ENCODE measurements around the gene POLR2F.
A peak's percentile ranks its signal among the peaks of the same experiment; 100 is the strongest.

POLR2F gene

DNA sequence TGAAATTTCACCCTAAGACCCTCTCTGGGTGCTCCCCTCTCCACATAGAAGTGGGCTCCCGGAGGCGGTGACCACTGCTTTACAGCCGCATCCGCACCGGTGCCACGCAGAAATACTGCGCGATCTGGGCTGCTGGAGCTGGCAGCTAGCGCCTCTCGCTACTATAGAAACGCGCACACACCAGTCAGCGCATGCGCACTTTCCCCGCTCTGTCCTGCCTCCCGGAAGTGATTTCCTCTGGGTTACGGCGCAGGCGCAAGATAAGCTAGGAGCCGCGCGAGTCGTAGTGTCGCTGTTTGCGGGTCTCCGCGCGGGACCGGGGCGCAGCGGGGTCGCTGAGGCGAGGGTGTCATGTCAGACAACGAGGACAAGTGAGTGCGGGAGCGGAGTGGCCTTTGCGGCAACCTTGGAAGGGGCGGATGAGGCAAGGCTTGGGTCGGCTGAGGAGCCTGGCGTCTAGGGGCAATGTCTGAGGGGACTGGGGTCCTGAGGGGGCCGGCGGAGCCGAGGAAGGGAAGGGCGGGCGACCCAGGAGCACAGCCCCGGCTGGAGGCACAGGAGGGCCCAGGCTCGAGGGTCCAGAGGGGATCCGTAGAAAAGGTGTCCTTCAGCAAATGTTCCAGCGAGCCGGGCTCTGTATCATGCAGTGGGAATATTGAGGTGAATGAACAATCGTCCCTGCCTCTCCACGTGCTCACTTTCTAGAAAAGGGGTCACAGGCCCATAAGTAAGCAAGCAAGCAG, at the start of gene POLR2F, which contains the start of gene C22orf23:
POLR2F (plus strand) TSS at position 263 of the 743 bp plus-strand sequence; CDS start at position 352, 89 bp downstream.
C22orf23 (minus strand) TSS at position 165 of the 743 bp plus-strand sequence. CDS start 452 bp downstream, outside the sequence.
- DNase-seq, result peak; percentile 86 to 96

DNA sequence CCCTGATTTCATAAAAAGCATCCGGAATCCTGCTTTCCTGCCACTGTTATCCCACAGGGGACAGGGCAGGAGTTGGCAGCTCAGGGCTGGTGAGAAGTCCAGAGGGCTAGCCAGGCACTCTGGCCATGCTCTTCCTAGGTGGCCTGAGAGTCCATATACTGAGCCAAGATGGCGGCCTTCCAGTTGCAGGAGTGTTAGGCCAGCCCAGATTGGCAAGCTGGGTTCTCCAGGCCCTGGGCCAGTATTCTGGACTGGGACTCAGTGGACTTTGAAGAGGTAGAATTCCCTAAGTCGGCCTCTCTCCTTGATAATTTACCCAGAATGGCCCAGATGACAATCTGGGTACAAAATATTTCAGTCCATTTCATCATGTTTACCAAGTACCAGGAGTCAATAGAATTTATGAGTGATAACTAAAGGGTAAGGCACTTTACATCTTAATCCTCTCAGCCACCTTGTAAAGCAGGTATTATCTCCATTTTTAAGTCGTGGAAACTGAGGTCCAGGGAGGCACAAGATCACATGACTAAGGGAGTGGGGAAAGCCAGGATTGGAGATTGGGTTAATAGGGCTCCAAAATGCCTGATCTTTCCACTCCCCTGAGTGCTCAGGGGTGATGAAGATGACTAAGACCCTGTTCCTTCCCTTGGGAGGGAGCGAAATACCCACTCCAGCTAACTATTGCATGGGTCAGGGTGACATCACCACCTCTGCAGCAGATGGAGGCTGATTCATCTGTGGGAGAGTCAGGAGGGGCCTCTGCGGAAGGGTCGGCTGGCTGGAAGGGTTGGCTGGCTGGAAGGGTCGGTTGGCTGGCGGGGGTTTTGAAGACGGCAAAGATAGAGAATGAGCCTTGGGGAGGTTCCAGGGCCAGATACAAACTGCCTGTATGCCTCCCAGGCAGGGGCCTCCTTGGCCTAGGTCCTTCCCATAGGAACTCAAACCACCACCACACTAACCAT, 48.6 kb upstream of the POLR2F start:
- DNase-seq, result peak; percentile 13 to 79

DNA sequence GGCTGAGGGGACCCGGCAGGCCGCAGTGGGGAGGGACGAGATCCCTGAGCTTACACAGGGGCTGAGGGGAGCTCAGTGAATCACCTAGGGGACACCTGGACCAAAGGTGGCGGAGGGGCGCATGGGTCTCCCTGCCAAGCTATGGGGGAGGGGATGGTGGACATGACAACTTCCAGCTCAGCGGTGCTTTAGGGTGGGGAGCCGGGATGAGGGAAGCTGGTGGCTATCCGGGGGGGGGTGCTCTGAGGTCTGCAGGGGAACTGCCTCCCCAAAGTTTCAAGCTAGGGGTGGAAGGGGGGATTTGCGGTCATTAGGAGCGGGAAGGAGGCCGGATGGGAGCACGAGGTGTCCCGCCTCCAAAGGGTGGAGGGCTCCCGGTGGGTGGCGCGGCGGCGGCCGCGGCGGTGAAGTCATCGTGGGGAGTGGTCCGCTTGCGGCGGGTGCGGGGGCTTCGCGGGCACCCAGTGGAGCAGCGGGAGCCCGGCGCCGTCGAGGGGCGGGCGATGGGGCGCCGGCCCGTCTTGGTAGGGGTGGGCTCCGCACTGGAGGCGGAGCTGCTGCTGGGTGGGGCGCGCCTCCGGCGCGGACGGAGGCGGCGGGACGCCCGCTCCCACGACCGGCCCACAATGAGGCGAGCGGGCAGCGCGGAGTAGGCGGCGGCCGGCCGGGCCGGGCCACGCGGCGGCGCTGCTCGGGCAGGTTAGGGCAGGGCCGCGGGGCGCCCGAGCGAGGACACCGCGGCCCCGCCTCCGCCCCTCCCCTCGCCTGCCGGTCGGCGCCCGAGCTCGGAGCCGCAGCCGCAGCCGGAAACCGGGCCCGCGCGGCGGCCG, 47.8 kb upstream of the POLR2F start, which contains the start of gene MICALL1:
MICALL1 (plus strand) TSS at position 764 of the 830 bp plus-strand sequence. CDS start 126 bp downstream, outside the sequence.
- DNase-seq, result peak in 1 of 2 experiments; percentile 54

DNA sequence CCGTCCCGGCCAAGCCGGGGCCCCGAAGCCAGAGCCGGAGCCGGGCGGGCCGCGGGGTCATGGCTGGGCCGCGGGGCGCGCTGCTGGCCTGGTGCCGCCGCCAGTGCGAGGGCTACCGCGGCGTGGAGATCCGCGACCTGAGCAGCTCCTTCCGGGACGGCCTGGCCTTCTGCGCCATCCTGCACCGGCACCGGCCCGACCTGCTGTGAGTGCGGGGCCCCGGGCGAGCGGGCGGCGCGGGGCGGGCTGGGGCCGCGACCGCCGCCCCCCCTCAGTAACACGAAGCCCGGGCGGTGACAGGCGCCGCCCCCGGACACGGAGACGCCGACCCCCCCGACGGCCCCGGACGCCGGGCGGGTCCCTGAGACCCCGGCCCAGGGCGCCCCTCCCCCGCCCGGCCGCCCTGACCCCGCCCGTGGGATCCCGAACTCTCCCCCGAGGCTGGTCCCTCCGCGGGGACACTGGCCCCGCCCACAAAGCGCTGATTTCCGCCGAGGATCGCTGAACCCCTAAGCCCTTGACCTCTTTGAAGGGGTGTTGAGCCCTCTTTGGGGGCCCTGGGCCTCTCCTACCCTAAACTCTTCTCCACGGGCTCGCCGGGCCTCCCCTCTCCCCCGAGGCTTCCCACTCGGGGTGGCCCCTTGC, 47.0 kb upstream of the POLR2F start:
- peak in 1 of 2 experiments; percentile 7 for DNase-seq

DNA sequence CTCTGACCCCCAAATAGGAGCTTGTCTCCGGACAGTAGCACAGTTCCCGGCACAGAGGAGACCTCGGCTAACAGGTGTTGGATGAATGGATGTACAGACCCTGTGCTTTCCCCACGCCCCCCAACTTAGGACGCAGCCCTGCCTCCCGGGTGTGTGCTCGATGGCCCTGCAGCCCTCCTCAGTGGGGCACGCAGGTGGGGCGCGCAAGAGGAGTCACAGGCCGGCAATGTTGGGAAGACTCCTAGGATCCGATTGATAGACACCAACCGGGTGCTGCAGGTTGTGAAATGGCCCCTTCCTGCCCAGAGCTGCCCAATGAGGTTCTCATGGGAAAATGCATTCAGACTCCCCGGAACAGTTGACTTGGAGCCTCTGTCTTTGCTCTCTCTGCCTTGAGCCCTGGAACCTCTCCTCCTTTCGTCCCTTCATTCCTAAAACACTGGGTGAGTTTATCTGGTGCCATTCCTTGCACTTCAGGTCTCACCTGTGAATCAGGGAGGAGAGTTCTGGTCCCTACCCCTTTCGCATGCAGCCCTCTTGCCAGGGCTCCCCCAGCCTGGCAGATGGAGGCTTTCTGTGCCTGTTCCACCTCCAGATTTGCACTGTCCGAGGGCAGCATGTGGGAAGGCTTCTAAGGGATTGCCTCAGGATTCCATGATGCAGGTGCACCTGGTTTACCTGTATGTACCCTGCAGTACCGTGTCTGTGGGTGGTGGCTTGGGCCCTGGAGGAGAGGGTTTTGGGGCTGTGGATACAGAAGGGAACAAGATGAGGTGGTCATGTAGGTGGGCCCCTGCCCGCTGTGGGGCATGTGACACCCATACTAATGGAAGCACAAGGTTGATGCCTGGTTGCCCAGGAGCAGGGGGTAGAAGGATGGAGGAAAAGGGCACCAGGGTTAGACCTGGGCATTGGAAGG, 46.2 kb upstream of the POLR2F start:
- no peak for DNase-seq

DNA sequence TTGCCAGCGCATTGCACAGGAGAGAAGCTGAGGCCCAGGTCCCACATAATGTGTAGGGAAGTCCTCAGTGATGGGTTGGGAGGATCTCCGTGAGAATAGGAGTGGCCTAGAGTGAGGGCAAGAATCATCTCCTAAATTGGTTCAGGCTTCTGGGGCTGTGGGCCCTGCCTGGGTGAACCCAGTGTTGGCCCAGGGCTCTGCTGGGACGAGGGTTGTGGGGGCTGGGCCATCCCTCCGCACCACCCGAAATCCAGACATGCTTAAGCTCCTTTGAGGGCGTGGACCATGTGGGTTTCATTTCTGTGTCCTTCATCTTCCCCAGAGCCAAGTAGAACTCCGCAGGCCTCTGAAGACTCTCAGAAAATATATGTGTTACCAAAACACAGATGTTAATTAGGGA, 43.7 kb upstream of the POLR2F start:
- DNase-seq, result no peak

DNA sequence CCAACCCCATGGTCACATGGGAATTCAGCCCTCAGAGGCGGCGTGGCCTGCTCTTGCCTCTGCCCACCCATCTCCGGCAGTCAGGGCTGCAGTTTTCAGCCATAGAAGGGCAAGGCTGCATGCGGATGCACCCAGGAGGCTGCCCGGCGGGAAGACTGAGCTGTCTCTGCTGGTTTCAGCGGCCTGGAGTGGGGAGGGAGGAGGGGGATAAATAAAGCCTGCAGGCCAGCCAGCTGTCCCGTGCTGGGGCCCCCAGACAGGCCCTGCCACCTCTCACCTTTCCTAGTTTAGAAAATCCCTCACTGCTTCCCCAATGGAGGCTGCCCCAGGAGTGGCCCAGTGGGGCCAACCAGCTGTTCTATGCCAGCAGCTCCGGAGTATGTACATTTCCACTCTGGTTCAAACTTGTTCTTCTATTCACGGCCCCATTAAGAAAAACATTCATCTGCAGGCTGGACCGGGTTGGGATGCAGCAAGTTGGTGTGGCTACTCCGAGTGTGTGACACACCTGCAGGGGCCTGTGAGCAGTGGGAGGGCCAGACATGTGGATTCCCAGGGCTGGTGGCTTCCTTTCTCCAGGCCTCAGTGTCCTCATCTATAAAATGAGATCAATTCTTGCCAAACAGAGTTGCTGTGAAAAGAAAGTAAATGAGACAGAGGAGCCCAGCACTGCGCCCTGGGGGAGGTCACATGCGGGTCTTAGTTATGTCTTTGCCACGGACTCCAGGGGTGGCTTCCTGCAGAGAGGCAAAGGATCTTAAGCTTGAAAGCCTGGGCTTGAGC, 42.4 kb upstream of the POLR2F start:
- DNase-seq, result no peak

DNA sequence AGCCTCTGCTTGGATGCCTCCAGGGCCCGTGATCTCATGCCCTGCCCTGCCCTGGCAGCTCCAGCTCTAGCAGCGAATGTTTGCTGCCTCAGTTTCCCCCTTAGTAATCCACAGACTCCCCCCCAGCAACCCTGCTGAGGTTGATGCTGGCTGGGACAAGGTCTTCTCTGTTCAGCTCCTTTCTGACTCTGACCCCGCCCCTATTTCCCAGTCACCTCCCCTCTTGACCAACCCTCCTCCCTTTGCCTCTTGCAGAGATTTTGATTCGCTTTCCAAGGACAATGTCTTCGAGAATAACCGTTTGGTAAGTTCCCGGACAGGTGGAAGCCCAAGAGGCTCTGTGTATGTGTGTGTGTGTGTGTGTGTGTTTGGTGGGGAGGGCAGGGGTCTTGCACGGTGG, 41.8 kb upstream of the POLR2F start:
- DNase-seq, result no peak

DNA sequence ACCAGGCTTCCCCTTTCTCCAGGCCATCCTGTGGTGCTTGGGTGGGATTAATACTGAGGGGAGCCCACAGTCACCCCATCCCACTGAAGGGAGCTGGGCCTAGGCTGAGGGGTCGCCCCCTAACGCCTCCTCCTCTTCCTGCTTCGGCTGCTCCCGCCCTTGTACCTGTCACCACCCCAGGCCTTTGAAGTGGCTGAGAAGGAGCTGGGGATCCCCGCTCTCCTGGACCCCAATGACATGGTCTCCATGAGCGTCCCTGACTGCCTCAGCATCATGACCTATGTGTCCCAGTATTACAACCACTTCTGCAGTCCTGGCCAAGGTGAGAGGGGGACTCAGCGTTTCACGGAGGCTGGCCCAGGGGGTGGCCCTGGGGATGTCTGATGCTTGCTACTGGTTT, 41.3 kb upstream of the POLR2F start:
- no peak for DNase-seq

DNA sequence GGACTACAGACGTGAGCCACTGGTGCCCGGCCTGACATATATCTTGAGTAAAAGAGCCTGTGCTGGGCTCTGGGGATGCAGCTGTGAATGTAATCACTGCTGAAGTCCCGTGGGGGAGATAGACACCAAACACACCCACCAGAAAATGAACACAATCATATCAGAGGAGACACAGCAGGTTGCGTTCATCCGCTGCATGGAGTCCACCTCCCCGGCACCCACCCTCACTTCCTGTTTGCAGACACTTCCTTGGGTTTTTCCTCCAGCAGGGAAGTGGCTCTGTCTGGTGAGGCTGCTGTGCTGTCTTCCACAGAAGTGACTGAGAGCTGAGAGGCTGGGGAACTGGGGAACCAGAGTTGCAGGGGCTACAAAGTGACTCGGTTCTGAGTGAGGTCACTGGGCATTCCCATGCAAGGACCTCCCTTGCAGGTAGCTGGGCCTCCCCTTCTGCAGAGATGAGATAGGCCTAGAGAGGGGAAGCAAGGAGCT, 40.2 kb upstream of the POLR2F start:
- DNase-seq, result no peak

DNA sequence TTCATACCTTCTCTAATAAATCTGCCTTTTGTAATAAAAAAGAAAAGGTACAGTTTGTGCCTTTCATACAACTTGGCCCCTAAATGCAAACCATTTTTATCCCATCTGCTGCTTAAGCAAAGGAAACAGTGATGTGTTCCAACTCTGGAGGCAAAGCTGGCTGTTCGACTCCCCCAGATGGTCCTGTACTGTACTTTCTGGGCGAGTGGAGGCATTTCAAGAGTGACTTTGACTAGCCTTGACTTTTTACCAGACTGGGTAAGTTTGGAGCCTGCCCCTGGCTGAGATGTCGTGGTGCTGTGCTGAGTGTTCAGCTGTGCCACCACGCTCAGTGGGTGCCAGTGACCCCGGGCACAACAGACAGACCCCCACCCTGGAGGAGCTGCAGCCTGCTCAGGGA, 37.2 kb upstream of the POLR2F start:
- DNase-seq, result no peak

DNA sequence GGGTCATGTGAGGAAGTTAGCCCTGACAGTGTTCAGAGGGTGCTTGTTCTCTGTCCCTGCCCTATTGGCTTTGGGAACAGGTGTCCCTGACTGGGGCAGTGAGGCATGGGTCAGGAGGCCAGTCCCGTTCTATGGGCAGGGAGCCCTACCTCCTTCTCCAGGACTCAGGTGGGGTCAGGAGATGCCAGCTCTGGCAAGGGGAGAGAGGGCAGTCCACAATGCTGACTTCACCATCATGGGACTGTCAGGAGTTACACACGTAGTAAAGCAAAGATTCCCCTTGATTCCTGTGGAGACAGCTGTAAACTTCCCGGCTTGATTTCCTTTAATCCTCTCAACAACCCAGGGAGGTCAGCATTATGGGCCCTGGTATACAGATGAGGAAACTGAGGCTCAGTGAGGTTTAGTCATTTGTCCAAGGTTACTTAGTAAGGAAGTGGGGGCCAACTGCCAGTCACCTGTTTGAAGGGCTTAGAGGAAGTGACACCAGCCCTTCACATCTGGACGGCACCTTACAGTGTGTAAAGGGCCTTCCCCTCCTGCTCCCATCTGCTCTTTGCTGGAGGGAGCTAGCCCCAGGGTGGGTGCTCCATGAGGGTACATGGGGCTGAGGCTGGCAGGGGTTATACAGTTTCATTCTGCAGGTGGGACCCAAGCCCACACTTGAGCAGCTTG, 35.5 kb upstream of the POLR2F start:
- DNase-seq, result no peak

DNA sequence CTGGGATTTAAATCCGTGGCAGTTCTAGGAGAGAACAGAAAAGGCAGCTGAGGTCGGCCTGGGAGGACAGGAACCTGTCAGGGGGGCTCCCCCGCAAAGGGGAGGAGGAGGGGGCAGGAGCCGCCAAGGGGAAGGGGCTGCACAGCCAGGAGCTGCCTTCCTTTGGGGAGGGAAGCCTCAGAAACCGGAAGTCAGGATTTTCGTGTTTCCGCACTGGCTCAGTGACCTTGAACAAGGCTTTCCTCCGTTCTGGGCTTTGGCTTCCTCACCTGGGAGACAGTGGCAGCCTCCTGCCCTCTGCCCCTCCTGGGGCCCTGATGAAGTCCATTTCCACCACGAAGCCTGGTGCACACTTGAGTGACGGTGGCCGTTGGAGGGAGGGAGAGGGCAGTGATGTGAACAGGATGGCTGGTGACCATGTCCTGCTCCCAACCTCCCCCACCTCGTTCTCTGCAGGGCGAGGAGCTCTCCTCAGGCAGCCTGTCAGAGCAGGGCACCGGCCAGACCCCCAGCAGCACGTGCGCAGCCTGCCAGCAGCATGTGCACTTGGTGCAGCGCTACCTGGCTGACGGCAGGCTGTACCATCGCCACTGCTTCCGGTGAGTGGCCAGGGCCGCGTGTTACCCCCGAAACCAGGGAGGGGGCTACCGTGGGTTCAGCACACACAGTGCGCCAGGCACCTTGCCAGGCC, 34.8 kb upstream of the POLR2F start:
- DNase-seq, result no peak

DNA sequence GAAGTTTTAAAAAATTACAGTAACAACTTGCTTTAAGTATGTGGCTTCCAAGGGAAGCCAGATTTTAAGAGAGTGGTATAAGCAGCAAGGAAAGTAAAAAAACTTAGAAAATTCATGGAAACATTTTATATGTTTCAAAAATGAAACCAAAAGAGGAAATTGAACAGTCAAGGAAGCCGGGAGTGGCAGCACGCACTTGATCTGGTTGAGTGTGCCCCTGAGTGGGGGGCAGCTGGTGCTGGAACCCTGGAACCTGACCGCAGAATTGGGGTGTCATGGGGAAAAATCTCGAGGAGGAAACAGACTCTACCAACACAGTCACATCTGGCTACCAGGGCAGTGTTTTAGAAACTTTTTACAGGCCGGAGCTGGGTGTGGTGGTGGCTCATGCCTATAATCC, 33.4 kb upstream of the POLR2F start:
- no peak for DNase-seq

DNA sequence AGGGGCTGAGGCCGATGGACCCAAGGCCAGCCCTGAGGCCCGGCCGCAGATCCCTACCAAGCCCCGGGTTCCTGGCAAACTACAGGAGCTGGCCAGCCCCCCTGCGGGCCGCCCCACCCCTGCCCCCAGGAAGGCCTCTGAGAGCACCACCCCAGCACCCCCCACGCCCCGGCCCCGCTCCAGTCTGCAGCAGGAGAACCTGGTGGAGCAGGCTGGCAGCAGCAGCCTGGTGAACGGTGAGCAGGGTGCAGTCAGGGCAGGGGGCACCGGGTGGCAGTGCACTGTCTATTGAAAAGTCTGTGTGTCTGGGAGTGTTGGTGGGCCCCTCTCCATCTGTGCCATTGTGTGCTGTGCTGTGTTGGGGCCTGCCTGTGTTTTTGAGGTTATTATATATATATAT, 31.3 kb upstream of the POLR2F start:
- DNase-seq, result no peak

DNA sequence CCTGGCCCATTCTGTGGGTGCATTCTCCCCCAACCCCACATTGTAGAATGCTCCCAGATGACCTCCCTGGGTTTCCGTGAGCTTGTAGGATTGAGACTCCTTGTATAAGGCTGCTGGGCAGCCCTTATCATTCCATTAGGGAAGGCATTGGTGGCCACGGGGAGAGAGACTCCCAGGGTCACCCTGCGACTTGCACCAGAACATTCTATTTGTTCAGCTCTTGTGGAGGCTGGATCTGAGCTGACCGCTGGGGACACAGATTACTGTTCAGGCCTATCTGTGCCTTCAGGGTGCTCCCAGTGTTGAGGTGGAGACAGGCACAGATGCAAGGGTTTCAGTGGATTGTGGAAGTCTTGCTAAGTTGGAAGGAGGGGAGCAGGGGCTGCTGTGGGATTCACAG, 29.6 kb upstream of the POLR2F start:
- DNase-seq, result no peak

DNA sequence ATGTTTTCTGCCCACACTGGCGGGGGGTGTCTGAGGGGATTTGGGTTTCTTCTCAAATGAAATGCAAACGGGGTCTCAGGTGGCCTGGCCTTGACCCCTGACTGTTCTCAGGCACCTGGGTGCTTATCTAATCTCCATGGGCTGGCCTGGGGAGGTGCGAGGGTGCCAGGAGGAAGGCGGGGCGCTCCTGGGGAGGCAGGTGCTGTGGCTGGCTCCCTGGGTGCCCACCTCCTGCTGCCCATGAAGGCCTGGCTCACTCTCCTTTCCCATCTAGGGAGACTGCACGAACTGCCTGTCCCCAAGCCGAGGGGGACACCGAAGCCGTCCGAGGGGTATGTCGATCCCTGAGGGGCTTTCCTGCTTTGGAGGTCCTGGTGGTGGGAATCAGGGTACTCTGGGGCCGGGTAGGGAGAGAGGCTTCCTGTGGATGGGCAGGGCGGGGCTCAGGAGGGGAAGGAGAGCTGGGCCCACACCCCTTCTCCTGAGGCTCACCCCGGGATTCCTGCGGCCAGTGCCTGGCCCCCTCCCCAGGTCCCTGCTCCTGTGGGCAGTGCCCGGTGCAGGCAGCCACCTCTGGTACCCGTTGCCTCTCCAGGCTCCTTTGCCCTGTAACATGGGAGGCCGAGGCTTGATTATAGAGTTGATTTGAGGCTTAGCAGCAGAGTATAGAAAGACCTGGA, 29.0 kb upstream of the POLR2F start:
- no peak for DNase-seq

DNA sequence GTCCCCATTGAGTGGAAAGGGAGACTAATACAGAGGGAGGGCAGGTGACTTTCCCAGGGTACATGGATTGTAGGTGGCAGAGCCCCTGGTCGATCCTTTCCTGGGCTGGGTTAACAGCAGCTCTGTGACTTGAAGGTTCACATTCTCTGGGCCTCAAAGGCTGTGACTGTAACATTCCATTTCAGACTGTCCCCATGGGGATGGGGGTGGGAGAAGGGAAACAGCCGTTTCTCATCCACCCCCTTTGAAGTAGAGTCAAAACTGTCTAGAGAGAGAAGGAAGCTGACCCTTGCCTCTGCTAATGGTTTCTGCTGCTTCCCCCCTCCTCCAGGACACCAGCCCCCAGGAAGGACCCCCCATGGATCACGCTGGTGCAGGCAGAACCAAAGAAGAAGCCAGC, 28.2 kb upstream of the POLR2F start:
- no peak for DNase-seq

Measured in NCI-H446 (cell line).